Transverse colon (tissue), 4 donors: ENCODE data around the gene PLA2G5.

Experiments used
- EP300 ChIP-seq: sonication (generic); formaldehyde crosslinking; IDR thresholded peaks from one replicate; pipeline ENCODE4 v1.6.1; 2017; ENCODE audit warnings: antibody characterized with exemption, low read depth
- POLR2A ChIP-seq: fragments of 450-650 bp; IDR thresholded peaks from one replicate; pipeline ENCODE4 v1.6.1; 2016; ENCODE audit warnings: antibody characterized with exemption, mild to moderate bottlenecking, moderate library complexity
- POLR2AphosphoS5 ChIP-seq, 3 donors: sonication (generic); formaldehyde crosslinking; IDR thresholded peaks; one replicate each; pipeline ENCODE4 v1.6.1; 2016; ENCODE audit warnings: antibody characterized with exemption in 3 of 3
- TF ChIP-seq, protein P1 (sequence below), 5 experiments: fragments of 200-600 bp in 3 of 5; fragments of 450-650 bp in 2 of 5; sonication (generic) in 3 of 5; IDR thresholded peaks; 1 replicate in 2 of 5; 2 replicates in 3 of 5; pipeline ENCODE4 v1.5.1; 2016 to 2017; ENCODE audit warnings: antibody characterized with exemption in 5 of 5, inconsistent platforms in 3 of 5, mild to moderate bottlenecking in 2 of 5, moderate library complexity in 1 of 5

DNA sequence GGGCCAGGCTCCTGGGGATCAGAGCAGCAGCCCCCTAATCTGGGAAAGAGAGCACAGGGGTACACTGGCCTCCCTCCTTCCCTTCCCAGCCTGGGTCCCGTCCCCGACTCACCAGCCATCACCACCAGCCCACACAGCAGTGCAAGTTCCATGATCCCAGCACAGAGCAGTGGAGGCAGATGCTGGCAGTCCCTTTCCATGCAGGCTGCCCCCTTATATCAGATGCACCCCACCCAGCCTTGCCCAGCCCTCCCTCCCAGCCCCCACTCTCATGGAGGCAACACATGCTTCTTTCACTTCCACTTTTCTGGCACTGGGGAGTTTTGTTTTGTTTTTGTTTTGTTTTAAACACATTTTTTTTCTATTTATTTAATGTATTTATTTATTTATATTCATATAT is 49.4 kb downstream of the PLA2G5 start, which contains the start of gene PLA2G2D:
- TF ChIP-seq, protein P1, sequence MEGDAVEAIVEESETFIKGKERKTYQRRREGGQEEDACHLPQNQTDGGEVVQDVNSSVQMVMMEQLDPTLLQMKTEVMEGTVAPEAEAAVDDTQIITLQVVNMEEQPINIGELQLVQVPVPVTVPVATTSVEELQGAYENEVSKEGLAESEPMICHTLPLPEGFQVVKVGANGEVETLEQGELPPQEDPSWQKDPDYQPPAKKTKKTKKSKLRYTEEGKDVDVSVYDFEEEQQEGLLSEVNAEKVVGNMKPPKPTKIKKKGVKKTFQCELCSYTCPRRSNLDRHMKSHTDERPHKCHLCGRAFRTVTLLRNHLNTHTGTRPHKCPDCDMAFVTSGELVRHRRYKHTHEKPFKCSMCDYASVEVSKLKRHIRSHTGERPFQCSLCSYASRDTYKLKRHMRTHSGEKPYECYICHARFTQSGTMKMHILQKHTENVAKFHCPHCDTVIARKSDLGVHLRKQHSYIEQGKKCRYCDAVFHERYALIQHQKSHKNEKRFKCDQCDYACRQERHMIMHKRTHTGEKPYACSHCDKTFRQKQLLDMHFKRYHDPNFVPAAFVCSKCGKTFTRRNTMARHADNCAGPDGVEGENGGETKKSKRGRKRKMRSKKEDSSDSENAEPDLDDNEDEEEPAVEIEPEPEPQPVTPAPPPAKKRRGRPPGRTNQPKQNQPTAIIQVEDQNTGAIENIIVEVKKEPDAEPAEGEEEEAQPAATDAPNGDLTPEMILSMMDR (IDR thresholded peaks at IDR 0.05) = no peak
- TF ChIP-seq EP300 (no peak), POLR2AphosphoS5 (IDR thresholded peaks at IDR 0.05) (no peak), POLR2A (no peak)
